HuH-7.5 (cell line): ENCODE results near the gene CIDEB.
A peak's percentile ranks its signal among the peaks of the same experiment; 100 is the strongest.
"Not testable (repeated sequence)": the region's sequence is repeated elsewhere in the genome, so short reads cannot be mapped to it uniquely, and the experiment has no call there.

Experiments used
- DNase-seq: peaks from one replicate; pipeline ENCODE4 v3.0.0; 2011; ENCODE audit warnings: low spot score

Gene CIDEB

GRCh38 chr14:24332268-24332993, 24.7 kb upstream of the CIDEB start:
- peak; percentile 95 for DNase-seq

DNA sequence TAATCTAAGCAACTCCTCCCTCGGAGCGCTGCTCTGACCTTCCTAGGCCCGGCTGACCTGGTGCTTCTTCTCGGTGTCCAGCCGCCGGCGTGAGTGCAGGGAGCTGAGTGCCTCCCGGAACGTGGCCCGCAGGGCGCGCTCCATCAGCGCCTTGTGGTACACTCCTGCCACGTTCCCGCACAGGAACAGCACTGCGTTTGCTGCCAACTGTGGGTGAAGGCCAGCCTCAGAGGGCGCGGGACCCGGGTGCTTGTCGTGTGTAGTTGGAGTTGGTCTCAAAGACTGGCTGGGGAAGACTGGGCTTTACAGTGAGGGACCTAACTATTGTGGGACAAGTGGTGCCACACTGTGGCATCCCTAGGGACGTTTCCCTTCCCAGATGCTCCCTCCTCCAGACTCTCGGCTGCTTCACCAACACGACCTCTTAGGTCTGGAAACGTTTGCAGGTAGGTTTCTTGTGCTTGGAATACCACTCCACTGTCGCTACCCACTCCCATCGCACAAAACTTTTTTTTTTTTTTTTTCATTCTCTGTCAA, 24.0 kb upstream of the CIDEB start:
- no peak for DNase-seq

DNA sequence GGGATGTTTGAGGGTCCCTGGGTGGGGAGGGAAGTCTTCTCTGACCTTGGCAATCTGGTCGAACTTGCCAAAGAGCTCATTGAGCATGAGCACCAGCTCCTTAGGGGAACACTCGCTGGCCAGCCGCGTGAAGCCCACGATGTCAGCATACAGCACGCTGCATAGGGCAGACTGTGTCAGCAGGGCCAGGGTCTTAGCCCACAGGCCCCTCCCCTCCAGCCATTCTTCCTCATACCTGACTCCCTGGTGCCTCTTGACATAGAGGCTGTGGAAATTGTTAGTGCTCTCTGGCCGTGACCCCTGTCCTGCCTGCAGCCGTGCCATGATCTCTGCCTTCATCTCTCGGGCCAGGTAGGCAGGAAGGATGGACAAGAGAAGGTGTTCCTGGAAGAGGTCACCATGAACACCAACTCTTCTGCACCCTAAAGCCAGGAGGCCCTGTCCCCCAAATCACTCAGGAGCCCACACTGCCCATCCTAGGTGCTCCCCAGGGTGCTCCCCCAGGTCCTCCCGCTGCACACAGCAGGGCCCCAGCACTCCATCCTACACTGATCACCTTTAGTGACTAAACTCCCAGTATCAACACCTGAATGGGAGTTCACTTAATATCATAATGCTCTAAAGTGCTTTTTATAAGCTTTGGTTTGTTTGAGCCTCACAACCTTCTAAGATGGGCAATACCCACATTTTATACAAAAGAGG, 23.3 kb upstream of the CIDEB start:
- no peak for DNase-seq

DNA sequence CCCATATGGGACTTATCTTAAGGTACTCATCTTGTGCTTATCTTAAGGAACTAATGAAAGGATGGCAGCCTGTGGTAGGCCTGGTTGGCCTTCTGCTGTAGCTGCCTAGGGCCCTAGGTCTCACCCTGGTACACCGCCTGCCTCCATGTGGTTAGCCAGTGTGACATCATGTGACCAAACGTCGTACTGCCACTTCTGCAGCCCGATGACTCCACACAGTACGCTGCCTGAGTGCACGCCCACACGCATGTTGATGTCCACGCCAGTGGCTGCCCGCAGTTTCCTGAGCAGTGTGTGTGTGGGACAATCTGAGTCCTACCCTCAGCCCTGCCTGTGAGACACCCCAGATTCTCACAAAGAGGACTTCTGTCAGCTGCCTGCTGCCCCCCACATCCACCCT, 22.0 kb upstream of the CIDEB start:
- no peak for DNase-seq

DNA sequence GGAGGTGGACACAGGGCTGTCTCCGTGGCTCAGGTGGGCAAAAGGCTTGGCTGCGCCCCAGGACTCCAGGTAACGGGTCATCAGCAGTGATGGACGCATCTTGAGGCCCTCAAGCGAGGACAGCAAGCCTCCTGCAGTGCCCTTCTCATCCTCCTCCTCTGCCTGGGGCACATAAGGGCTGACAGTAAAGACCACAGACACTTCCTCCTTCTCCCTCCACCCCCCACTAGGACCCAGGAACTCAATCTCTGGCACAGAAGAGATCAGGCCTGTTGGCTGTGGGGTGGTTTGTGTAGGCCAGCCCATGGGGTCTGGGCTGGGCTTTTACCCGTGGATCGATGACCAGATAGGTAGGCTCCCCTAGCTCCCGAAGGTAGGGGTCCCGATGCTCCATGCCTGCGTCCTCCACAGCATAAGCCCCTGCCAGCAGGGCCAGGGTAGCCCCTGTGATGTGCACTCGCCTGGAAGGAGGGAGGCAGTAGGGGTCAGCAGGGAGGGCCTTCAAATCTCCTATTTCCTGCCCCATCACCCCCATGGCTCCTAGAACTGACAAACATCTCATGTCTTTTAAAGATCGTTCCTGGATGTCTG, 21.4 kb upstream of the CIDEB start:
- no peak for DNase-seq

GRCh38 chr14:24327914-24328313, 20.1 kb upstream of the CIDEB start:
- not testable (repeated sequence) for DNase-seq

DNA sequence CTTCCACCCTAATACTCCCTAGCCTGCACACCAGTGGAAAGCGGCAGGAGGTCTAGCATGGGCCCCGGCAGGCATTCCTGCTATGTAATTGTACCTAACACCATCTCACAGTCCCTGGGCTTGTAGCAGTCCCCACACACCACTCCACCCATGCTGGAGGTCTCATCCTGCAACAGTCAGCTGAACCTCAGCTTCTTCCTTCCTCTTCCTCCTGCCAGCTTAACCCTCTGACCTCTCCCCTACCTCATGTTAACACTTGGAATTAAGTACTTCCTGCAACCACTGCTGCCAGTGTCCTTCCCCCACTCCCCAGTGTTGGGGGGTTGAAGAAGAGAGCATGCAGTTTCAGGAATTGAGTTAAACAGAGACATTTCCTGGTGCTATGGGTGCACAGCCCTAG, 19.5 kb upstream of the CIDEB start:
- DNase-seq, result no peak

DNA sequence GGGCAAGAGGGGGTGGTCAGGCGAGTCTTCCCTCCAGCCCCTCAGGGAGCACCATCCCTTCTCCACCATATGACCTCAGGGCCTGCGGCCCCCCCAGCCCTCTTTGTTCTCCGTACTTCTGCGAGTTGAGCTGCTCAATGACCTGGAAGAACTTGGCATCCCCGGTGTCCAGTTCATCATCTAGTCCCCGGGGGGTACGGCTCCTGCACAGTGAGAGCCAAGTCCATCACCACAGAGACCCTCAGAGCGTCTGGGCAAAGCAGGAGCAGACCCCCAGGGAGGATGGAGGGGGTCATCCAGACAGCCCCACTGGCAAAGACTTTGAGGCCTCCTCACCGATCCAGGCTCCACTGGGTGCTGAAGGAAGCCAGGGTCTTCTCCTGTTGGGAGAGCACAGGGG, 18.2 kb upstream of the CIDEB start:
- no peak for DNase-seq

DNA sequence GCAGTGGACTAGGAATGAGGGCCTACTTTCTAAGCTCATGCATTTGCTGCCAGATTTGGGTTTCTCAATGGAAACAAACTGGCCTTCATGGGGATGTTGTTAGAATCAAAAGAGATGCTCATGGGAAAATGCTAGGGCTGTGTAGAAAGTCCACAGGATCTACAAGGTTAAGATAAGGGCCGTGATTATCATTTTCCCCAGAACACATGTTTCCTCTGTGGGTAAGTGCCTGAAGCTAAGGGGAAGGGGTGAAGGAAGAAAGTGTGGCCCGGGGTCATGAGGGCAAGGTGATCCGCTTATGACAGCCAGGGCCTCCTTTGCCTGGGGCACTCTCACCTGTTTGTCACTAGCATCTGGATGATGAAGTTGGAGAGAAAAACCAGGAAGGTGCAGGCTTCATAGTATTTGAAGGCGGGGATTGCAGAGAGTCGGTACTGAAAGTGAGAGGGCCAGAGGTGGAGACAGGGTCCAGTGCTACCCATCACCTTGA, 17.3 kb upstream of the CIDEB start:
- no peak for DNase-seq

GRCh38 chr14:24324024-24324423, 16.2 kb upstream of the CIDEB start:
- no peak for DNase-seq

GRCh38 chr14:24323341-24323740, 15.6 kb upstream of the CIDEB start:
- no peak for DNase-seq

GRCh38 chr14:24322672-24323071, 14.9 kb upstream of the CIDEB start:
- DNase-seq, result no peak

DNA sequence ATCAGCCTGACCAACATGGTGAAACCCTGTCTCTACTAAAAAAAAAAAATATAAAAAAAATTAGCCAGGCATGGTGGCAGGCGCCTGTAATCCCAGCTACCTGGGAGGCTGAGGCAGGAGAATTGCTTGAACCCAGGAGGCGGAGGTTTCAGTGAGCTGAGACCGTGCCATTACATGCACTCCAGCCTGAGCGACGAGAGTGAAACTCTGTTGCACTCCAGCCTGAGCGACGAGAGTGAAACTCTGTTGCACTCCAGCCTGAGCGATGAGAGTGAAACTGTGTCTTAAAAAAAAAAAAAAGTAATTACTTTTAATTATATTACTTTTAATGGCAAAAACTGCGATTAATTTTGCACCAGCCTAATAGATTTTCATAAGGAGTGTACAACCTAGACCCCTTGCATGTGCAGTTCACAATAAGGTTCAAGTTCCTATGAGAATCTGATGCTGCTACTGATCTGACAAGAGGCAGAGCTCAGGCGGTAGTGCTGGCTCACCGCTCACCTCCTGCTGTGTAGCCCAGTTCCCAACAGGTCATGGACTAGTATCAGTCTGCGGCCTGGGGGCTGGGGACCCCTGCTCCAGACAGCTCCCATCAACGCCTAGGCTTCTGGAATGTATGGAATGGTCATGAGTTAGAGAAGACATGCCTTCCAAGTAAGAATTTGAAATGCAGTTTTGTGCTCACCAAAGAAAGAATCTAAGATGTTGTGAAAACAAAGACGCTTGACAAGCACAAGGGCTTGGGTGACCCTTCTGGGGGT, 13.6 kb upstream of the CIDEB start:
- DNase-seq, result no peak

- no peak for DNase-seq
Observed at GRCh38 chr14:24317141-24317928, 9.6 kb upstream of the CIDEB start.

DNA sequence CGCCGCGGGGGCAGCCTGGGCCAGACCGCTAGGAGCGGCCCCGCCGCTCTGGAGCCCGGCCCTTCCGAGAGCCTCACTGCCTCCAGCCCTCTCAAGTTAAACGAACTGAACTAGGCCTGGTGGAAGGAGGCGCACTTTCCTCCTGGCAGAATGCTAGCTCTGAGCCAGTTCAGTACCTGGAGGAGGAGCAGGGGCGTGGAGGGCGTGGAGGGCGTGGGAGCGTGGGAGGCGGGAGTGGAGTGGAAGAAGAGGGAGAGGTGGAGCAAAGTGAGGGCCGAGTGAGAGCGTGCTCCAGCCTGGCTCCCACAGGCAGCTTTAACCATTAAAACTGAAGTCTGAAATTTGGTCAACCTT, 8.8 kb upstream of the CIDEB start:
- no peak for DNase-seq

DNA sequence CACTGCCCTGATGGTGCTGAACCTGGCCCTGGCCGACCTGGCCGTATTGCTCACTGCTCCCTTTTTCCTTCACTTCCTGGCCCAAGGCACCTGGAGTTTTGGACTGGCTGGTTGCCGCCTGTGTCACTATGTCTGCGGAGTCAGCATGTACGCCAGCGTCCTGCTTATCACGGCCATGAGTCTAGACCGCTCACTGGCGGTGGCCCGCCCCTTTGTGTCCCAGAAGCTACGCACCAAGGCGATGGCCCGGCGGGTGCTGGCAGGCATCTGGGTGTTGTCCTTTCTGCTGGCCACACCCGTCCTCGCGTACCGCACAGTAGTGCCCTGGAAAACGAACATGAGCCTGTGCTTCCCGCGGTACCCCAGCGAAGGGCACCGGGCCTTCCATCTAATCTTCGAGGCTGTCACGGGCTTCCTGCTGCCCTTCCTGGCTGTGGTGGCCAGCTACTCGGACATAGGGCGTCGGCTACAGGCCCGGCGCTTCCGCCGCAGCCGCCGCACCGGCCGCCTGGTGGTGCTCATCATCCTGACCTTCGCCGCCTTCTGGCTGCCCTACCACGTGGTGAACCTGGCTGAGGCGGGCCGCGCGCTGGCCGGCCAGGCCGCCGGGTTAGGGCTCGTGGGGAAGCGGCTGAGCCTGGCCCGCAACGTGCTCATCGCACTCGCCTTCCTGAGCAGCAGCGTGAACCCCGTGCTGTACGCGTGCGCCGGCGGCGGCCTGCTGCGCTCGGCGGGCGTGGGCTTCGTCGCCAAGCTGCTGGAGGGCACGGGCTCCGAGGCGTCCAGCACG, 8.2 kb upstream of the CIDEB start:
- peak; percentile 69 for DNase-seq

- no peak for DNase-seq
Observed at GRCh38 chr14:24315243-24315806, 7.5 kb upstream of the CIDEB start.

- DNase-seq, result no peak
Observed at GRCh38 chr14:24314377-24315193, 6.8 kb upstream of the CIDEB start.

- DNase-seq, result no peak
Observed at GRCh38 chr14:24313913-24314312, 6.1 kb upstream of the CIDEB start.
